ENCODE results near the gene GHRHR.

The GHRHR gene

GRCh38 chr7:30986738-30987137 lies 23.0 kb downstream of the GHRHR start:
- H2BK15ac ChIP-seq (replicated peaks; ENCODE audit: low read depth), result no peak overlapping the region
- peaks cover 13% of the 10 kb centered on the region for H3K4me1 ChIP-seq (ENCODE audit: control insufficient read depth, low read depth, low read length)
- no peak overlapping the region for H2BK5ac ChIP-seq (ENCODE audit: low read length)
- no peak overlapping the region for H3K4me2 ChIP-seq (ENCODE audit: low read length)
- DNase-seq, result no peak
- no peak overlapping the region for H4K8ac ChIP-seq (ENCODE audit: low read depth, low read length)
- H3K23ac ChIP-seq (ENCODE audit: low read length), result no peak overlapping the region
- H3K79me1 ChIP-seq (ENCODE audit: low read length), result no peaks in the 10 kb centered on the region
- WGBS (ENCODE audit: extremely low coverage, insufficient coverage, low lambda C conversion rate), result no CpG with 5 or more reads among the region's 16 CpGs
- H3K56ac ChIP-seq (ENCODE audit: low read length), result peak overlapping the region; percentile 60
- H3K4ac ChIP-seq (ENCODE audit: low read depth, low read length), result no peak overlapping the region
- H3K36me3 ChIP-seq (ENCODE audit: control insufficient read depth, insufficient read depth, low read length), result no peaks in the 10 kb centered on the region
- H4K5ac ChIP-seq (ENCODE audit: low read length), result no peak overlapping the region
- no peaks in the 10 kb centered on the region for H3K27me3 ChIP-seq (ENCODE audit: insufficient read depth, low read length, poor library complexity)
- peak overlapping the region; percentile 1 for H3K9ac ChIP-seq (ENCODE audit: low read length)
- H3K18ac ChIP-seq (ENCODE audit: low read length), result no peak overlapping the region
- no peak overlapping the region for H3K4me3 ChIP-seq (ENCODE audit: low read length)
- H3K27ac ChIP-seq (ENCODE audit: low read depth, low read length), result no peak overlapping the region
- H2AK5ac ChIP-seq (ENCODE audit: low read length), result no peak overlapping the region
- no peak overlapping the region for H2BK120ac ChIP-seq (ENCODE audit: low read depth, low read length)
- H3K79me2 ChIP-seq (ENCODE audit: control insufficient read depth, insufficient read depth, low read length), result no peaks in the 10 kb centered on the region

GRCh38 chr7:30987178-30987577 lies 23.4 kb downstream of the GHRHR start:
- Histone ChIP-seq H2AK5ac (ENCODE audit: low read length) (no peak overlapping the region), H3K23ac (ENCODE audit: low read length) (no peak overlapping the region), H3K18ac (ENCODE audit: low read length) (no peak overlapping the region), H3K27me3 (ENCODE audit: insufficient read depth, low read length, poor library complexity) (no peaks in the 10 kb centered on the region), H3K4ac (ENCODE audit: low read depth, low read length) (no peak overlapping the region), H3K27ac (ENCODE audit: low read depth, low read length) (no peak overlapping the region), H3K56ac (ENCODE audit: low read length) (no peak overlapping the region), H3K4me1 (ENCODE audit: control insufficient read depth, low read depth, low read length) (peaks cover 13% of the 10 kb centered on the region), H3K4me2 (ENCODE audit: low read length) (no peak overlapping the region), H2BK120ac (ENCODE audit: low read depth, low read length) (no peak overlapping the region), H2BK15ac (replicated peaks; ENCODE audit: low read depth) (no peak overlapping the region), H3K79me1 (ENCODE audit: low read length) (no peaks in the 10 kb centered on the region), H2BK5ac (ENCODE audit: low read length) (no peak overlapping the region), H3K4me3 (ENCODE audit: low read length) (no peak overlapping the region), H4K8ac (ENCODE audit: low read depth, low read length) (no peak overlapping the region), H3K79me2 (ENCODE audit: control insufficient read depth, insufficient read depth, low read length) (no peaks in the 10 kb centered on the region), H3K36me3 (ENCODE audit: control insufficient read depth, insufficient read depth, low read length) (no peaks in the 10 kb centered on the region), H4K5ac (ENCODE audit: low read length) (no peak overlapping the region), H3K9ac (ENCODE audit: low read length) (no peak overlapping the region)
- no peak for DNase-seq
- no CpG with 5 or more reads among the region's 7 CpGs for WGBS (ENCODE audit: extremely low coverage, insufficient coverage, low lambda C conversion rate)

GRCh38 chr7:30987936-30988335 lies 24.2 kb downstream of the GHRHR start:
- Histone ChIP-seq H3K4ac (ENCODE audit: low read depth, low read length) (no peak overlapping the region), H3K27ac (ENCODE audit: low read depth, low read length) (no peak overlapping the region), H2BK5ac (ENCODE audit: low read length) (no peak overlapping the region), H2AK5ac (ENCODE audit: low read length) (no peak overlapping the region), H4K5ac (ENCODE audit: low read length) (no peak overlapping the region), H3K4me2 (ENCODE audit: low read length) (no peak overlapping the region), H3K79me1 (ENCODE audit: low read length) (no peaks in the 10 kb centered on the region), H3K36me3 (ENCODE audit: control insufficient read depth, insufficient read depth, low read length) (no peaks in the 10 kb centered on the region), H3K9ac (ENCODE audit: low read length) (no peak overlapping the region), H3K18ac (ENCODE audit: low read length) (no peak overlapping the region), H2BK15ac (replicated peaks; ENCODE audit: low read depth) (no peak overlapping the region), H2BK120ac (ENCODE audit: low read depth, low read length) (no peak overlapping the region), H3K79me2 (ENCODE audit: control insufficient read depth, insufficient read depth, low read length) (no peaks in the 10 kb centered on the region), H3K56ac (ENCODE audit: low read length) (no peak overlapping the region), H3K27me3 (ENCODE audit: insufficient read depth, low read length, poor library complexity) (no peaks in the 10 kb centered on the region), H3K4me3 (ENCODE audit: low read length) (no peak overlapping the region), H3K4me1 (ENCODE audit: control insufficient read depth, low read depth, low read length) (peaks cover 13% of the 10 kb centered on the region), H4K8ac (ENCODE audit: low read depth, low read length) (no peak overlapping the region), H3K23ac (ENCODE audit: low read length) (no peak overlapping the region)
- WGBS (ENCODE audit: extremely low coverage, insufficient coverage, low lambda C conversion rate), result no CpG with 5 or more reads among the region's 5 CpGs
- DNase-seq, result no peak

- H3K79me2 ChIP-seq (ENCODE audit: control insufficient read depth, insufficient read depth, low read length), result no peaks in the 10 kb centered on the region
- H3K4me1 ChIP-seq (ENCODE audit: control insufficient read depth, low read depth, low read length), result peaks cover 13% of the 10 kb centered on the region
- no peak overlapping the region for H3K4ac ChIP-seq (ENCODE audit: low read depth, low read length)
- H4K5ac ChIP-seq (ENCODE audit: low read length), result no peak overlapping the region
- DNase-seq, result peak; percentile 62
- H2AK5ac ChIP-seq (ENCODE audit: low read length), result no peak overlapping the region
- peak overlapping the region; percentile 50 for H3K56ac ChIP-seq (ENCODE audit: low read length)
- H2BK5ac ChIP-seq (ENCODE audit: low read length), result no peak overlapping the region
- H3K27me3 ChIP-seq (ENCODE audit: insufficient read depth, low read length, poor library complexity), result no peaks in the 10 kb centered on the region
- H3K18ac ChIP-seq (ENCODE audit: low read length), result no peak overlapping the region
- H2BK120ac ChIP-seq (ENCODE audit: low read depth, low read length), result no peak overlapping the region
- no peaks in the 10 kb centered on the region for H3K79me1 ChIP-seq (ENCODE audit: low read length)
- no peak overlapping the region for H3K4me3 ChIP-seq (ENCODE audit: low read length)
- no peak overlapping the region for H3K4me2 ChIP-seq (ENCODE audit: low read length)
- H3K36me3 ChIP-seq (ENCODE audit: control insufficient read depth, insufficient read depth, low read length), result no peaks in the 10 kb centered on the region
- no peak overlapping the region for H3K27ac ChIP-seq (ENCODE audit: low read depth, low read length)
- H4K8ac ChIP-seq (ENCODE audit: low read depth, low read length), result no peak overlapping the region
- H3K23ac ChIP-seq (ENCODE audit: low read length), result no peak overlapping the region
- no CpG with 5 or more reads among the region's 19 CpGs for WGBS (ENCODE audit: extremely low coverage, insufficient coverage, low lambda C conversion rate)
- H2BK15ac ChIP-seq (replicated peaks; ENCODE audit: low read depth), result no peak overlapping the region
- no peak overlapping the region for H3K9ac ChIP-seq (ENCODE audit: low read length)
These were observed 24.7 kb downstream of the GHRHR start for GRCh38 chr7:30988351-30989005.

- Histone ChIP-seq H3K4me2 (ENCODE audit: low read length) (no peak overlapping the region), H4K8ac (ENCODE audit: low read depth, low read length) (no peak overlapping the region), H3K27me3 (ENCODE audit: insufficient read depth, low read length, poor library complexity) (no peaks in the 10 kb centered on the region), H3K18ac (ENCODE audit: low read length) (no peak overlapping the region), H2BK15ac (replicated peaks; ENCODE audit: low read depth) (no peak overlapping the region), H3K9ac (ENCODE audit: low read length) (no peak overlapping the region), H2AK5ac (ENCODE audit: low read length) (no peak overlapping the region), H3K27ac (ENCODE audit: low read depth, low read length) (no peak overlapping the region), H3K4me1 (ENCODE audit: control insufficient read depth, low read depth, low read length) (peaks cover 13% of the 10 kb centered on the region), H3K56ac (ENCODE audit: low read length) (peak overlapping the region; percentile 50), H3K79me1 (ENCODE audit: low read length) (no peaks in the 10 kb centered on the region), H2BK5ac (ENCODE audit: low read length) (no peak overlapping the region), H3K36me3 (ENCODE audit: control insufficient read depth, insufficient read depth, low read length) (no peaks in the 10 kb centered on the region), H3K23ac (ENCODE audit: low read length) (no peak overlapping the region), H2BK120ac (ENCODE audit: low read depth, low read length) (no peak overlapping the region), H3K79me2 (ENCODE audit: control insufficient read depth, insufficient read depth, low read length) (no peaks in the 10 kb centered on the region), H3K4ac (ENCODE audit: low read depth, low read length) (no peak overlapping the region), H4K5ac (ENCODE audit: low read length) (no peak overlapping the region), H3K4me3 (ENCODE audit: low read length) (no peak overlapping the region)
- DNase-seq, result no peak
- WGBS (ENCODE audit: extremely low coverage, insufficient coverage, low lambda C conversion rate), result no CpG with 5 or more reads among the region's 16 CpGs
These were observed 25.5 kb downstream of the GHRHR start for GRCh38 chr7:30989008-30989823.

Measured in mesendoderm (in vitro differentiated cells).